ENCODE results near the gene SELENOM. TPM values are rescaled to one million over a fixed set of nuclear protein-coding genes. Genes with fewer than 3 reads are reported as not detected.
A peak's percentile ranks its signal among the peaks of the same experiment; 100 is the strongest.

The SELENOM gene
- total RNA-seq, 1 experiment from 2014 or later: 16.3 TPM

- DNase-seq (ENCODE audit: low spot score) (peak; percentile 84), ATAC-seq (peak; percentile 99)
- no peak overlapping the region for H3K27ac Mint-ChIP-seq
- H3K4me1 Mint-ChIP-seq: no peaks in the 10 kb centered on the region
- H3K27me3 Mint-ChIP-seq (ENCODE audit: low read depth): peaks cover 31% of the 10 kb centered on the region
- no peak overlapping the region for H3K4me3 Mint-ChIP-seq
- H3K36me3 Mint-ChIP-seq: peaks cover 3% of the 10 kb centered on the region; the same call in 1 of the 2 replicates
- peaks cover 27% of the 10 kb centered on the region for H3K9me3 Mint-ChIP-seq
- ChIA-PET POLR2A (no interaction called here), CTCF (interaction anchor here (0.6 to 4.5 kb wide), 16 partner anchors 9 to 202 kb away, joined by 3 to 38 read pairs (median 4); partner anchors contain the start of genes MORC2, PLA2G3, RNF185 and SELENOM)
- TF ChIP-seq NR3C1 (CRISPR knock-in tag; conservative IDR thresholded peaks at IDR 0.05; ENCODE audit: low read depth): no peak
- no peak for TF ChIP-seq RORB (CRISPR knock-in tag; IDR thresholded peaks at IDR 0.05)
- no peak for TF ChIP-seq ARID4B (CRISPR knock-in tag; IDR thresholded peaks at IDR 0.05; ENCODE audit: borderline replicate concordance)
- TF ChIP-seq E2F5 (CRISPR knock-in tag; IDR thresholded peaks at IDR 0.05): no peak
- TF ChIP-seq, protein P1, sequence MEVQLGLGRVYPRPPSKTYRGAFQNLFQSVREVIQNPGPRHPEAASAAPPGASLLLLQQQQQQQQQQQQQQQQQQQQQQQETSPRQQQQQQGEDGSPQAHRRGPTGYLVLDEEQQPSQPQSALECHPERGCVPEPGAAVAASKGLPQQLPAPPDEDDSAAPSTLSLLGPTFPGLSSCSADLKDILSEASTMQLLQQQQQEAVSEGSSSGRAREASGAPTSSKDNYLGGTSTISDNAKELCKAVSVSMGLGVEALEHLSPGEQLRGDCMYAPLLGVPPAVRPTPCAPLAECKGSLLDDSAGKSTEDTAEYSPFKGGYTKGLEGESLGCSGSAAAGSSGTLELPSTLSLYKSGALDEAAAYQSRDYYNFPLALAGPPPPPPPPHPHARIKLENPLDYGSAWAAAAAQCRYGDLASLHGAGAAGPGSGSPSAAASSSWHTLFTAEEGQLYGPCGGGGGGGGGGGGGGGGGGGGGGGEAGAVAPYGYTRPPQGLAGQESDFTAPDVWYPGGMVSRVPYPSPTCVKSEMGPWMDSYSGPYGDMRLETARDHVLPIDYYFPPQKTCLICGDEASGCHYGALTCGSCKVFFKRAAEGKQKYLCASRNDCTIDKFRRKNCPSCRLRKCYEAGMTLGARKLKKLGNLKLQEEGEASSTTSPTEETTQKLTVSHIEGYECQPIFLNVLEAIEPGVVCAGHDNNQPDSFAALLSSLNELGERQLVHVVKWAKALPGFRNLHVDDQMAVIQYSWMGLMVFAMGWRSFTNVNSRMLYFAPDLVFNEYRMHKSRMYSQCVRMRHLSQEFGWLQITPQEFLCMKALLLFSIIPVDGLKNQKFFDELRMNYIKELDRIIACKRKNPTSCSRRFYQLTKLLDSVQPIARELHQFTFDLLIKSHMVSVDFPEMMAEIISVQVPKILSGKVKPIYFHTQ (CRISPR knock-in tag; IDR thresholded peaks at IDR 0.05): no peak
- TF ChIP-seq, protein P2, sequence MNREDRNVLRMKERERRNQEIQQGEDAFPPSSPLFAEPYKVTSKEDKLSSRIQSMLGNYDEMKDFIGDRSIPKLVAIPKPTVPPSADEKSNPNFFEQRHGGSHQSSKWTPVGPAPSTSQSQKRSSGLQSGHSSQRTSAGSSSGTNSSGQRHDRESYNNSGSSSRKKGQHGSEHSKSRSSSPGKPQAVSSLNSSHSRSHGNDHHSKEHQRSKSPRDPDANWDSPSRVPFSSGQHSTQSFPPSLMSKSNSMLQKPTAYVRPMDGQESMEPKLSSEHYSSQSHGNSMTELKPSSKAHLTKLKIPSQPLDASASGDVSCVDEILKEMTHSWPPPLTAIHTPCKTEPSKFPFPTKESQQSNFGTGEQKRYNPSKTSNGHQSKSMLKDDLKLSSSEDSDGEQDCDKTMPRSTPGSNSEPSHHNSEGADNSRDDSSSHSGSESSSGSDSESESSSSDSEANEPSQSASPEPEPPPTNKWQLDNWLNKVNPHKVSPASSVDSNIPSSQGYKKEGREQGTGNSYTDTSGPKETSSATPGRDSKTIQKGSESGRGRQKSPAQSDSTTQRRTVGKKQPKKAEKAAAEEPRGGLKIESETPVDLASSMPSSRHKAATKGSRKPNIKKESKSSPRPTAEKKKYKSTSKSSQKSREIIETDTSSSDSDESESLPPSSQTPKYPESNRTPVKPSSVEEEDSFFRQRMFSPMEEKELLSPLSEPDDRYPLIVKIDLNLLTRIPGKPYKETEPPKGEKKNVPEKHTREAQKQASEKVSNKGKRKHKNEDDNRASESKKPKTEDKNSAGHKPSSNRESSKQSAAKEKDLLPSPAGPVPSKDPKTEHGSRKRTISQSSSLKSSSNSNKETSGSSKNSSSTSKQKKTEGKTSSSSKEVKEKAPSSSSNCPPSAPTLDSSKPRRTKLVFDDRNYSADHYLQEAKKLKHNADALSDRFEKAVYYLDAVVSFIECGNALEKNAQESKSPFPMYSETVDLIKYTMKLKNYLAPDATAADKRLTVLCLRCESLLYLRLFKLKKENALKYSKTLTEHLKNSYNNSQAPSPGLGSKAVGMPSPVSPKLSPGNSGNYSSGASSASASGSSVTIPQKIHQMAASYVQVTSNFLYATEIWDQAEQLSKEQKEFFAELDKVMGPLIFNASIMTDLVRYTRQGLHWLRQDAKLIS (CRISPR knock-in tag; IDR thresholded peaks at IDR 0.05; ENCODE audit: borderline replicate concordance): no peak
- peak; percentile 99 for TF ChIP-seq ZNF317 (CRISPR knock-in tag; IDR thresholded peaks at IDR 0.05; ENCODE audit: borderline replicate concordance, low read depth)
- TF ChIP-seq ETV6 (CRISPR knock-in tag; IDR thresholded peaks at IDR 0.05): peak; percentile 58; the same call in 1 of the 2 replicates
- 0 out of 2 replicates have a peak, but pooled peaks have one; percentile 34 for TF ChIP-seq ZNF121 (CRISPR knock-in tag; IDR thresholded peaks at IDR 0.05)
- TF ChIP-seq, protein P3, sequence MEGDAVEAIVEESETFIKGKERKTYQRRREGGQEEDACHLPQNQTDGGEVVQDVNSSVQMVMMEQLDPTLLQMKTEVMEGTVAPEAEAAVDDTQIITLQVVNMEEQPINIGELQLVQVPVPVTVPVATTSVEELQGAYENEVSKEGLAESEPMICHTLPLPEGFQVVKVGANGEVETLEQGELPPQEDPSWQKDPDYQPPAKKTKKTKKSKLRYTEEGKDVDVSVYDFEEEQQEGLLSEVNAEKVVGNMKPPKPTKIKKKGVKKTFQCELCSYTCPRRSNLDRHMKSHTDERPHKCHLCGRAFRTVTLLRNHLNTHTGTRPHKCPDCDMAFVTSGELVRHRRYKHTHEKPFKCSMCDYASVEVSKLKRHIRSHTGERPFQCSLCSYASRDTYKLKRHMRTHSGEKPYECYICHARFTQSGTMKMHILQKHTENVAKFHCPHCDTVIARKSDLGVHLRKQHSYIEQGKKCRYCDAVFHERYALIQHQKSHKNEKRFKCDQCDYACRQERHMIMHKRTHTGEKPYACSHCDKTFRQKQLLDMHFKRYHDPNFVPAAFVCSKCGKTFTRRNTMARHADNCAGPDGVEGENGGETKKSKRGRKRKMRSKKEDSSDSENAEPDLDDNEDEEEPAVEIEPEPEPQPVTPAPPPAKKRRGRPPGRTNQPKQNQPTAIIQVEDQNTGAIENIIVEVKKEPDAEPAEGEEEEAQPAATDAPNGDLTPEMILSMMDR (IDR thresholded peaks at IDR 0.05): peak; percentile 79
- no peak for TF ChIP-seq ZNF219 (CRISPR knock-in tag; IDR thresholded peaks at IDR 0.05; ENCODE audit: borderline replicate concordance)
- TF ChIP-seq, protein P4, sequence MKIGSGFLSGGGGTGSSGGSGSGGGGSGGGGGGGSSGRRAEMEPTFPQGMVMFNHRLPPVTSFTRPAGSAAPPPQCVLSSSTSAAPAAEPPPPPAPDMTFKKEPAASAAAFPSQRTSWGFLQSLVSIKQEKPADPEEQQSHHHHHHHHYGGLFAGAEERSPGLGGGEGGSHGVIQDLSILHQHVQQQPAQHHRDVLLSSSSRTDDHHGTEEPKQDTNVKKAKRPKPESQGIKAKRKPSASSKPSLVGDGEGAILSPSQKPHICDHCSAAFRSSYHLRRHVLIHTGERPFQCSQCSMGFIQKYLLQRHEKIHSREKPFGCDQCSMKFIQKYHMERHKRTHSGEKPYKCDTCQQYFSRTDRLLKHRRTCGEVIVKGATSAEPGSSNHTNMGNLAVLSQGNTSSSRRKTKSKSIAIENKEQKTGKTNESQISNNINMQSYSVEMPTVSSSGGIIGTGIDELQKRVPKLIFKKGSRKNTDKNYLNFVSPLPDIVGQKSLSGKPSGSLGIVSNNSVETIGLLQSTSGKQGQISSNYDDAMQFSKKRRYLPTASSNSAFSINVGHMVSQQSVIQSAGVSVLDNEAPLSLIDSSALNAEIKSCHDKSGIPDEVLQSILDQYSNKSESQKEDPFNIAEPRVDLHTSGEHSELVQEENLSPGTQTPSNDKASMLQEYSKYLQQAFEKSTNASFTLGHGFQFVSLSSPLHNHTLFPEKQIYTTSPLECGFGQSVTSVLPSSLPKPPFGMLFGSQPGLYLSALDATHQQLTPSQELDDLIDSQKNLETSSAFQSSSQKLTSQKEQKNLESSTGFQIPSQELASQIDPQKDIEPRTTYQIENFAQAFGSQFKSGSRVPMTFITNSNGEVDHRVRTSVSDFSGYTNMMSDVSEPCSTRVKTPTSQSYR (CRISPR knock-in tag; IDR thresholded peaks at IDR 0.05): no peak
- TF ChIP-seq GRHL2 (CRISPR knock-in tag; IDR thresholded peaks at IDR 0.05; ENCODE audit: insufficient replicate concordance, severe bottlenecking): no peak
- TF ChIP-seq, protein P5, sequence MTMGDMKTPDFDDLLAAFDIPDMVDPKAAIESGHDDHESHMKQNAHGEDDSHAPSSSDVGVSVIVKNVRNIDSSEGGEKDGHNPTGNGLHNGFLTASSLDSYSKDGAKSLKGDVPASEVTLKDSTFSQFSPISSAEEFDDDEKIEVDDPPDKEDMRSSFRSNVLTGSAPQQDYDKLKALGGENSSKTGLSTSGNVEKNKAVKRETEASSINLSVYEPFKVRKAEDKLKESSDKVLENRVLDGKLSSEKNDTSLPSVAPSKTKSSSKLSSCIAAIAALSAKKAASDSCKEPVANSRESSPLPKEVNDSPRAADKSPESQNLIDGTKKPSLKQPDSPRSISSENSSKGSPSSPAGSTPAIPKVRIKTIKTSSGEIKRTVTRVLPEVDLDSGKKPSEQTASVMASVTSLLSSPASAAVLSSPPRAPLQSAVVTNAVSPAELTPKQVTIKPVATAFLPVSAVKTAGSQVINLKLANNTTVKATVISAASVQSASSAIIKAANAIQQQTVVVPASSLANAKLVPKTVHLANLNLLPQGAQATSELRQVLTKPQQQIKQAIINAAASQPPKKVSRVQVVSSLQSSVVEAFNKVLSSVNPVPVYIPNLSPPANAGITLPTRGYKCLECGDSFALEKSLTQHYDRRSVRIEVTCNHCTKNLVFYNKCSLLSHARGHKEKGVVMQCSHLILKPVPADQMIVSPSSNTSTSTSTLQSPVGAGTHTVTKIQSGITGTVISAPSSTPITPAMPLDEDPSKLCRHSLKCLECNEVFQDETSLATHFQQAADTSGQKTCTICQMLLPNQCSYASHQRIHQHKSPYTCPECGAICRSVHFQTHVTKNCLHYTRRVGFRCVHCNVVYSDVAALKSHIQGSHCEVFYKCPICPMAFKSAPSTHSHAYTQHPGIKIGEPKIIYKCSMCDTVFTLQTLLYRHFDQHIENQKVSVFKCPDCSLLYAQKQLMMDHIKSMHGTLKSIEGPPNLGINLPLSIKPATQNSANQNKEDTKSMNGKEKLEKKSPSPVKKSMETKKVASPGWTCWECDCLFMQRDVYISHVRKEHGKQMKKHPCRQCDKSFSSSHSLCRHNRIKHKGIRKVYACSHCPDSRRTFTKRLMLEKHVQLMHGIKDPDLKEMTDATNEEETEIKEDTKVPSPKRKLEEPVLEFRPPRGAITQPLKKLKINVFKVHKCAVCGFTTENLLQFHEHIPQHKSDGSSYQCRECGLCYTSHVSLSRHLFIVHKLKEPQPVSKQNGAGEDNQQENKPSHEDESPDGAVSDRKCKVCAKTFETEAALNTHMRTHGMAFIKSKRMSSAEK (CRISPR knock-in tag; IDR thresholded peaks at IDR 0.05; ENCODE audit: borderline replicate concordance): no peak
Observed at GRCh38 chr22:31148953-31149627, 41.7 kb upstream of the SELENOM start.
